ENCODE measurements around the gene LTO1. TPM values are rescaled to one million over a fixed set of nuclear protein-coding genes. Genes with fewer than 3 reads are reported as not detected.

Gene LTO1
- total and polyA plus RNA-seq, 4 donors = 12.4 to 27.5 (median 19.4) TPM

GRCh38 chr11:69666261-69666660 is 8.9 kb downstream of the LTO1 start:
- no peak for TF ChIP-seq CTCF (IDR thresholded peaks at IDR 0.05; ENCODE audit: control extremely low read depth, extremely low read depth)
- peaks cover 0 to 41% (median 14%) of the 10 kb centered on the region in 4 donors for H3K36me3 ChIP-seq (ENCODE audit: control insufficient read depth in 4 of 4, insufficient read depth in 4 of 4, low read length in 4 of 4)

GRCh38 chr11:69665669-69666068 is 9.5 kb downstream of the LTO1 start:
- no peak overlapping the region for H3K4me3 ChIP-seq
- H3K9ac ChIP-seq (ENCODE audit: insufficient read depth in 1 of 2, low read length in 2 of 2) = no peak overlapping the region
- TF ChIP-seq CTCF (IDR thresholded peaks at IDR 0.05; ENCODE audit: control extremely low read depth, extremely low read depth) = no peak
- peaks cover 0 to 44% (median 13%) of the 10 kb centered on the region in 4 donors for H3K36me3 ChIP-seq (ENCODE audit: control insufficient read depth in 4 of 4, insufficient read depth in 4 of 4, low read length in 4 of 4)
- DNase-seq = no peak
- no peak for ATAC-seq (ENCODE audit: insufficient read depth, low FRiP score)
- H3K9me3 ChIP-seq (ENCODE audit: control insufficient read depth in 4 of 4, insufficient read depth in 3 of 4, low read length in 3 of 4) = no peaks in the 10 kb centered on the region
- H3K27me3 ChIP-seq (ENCODE audit: control insufficient read depth in 3 of 3, insufficient read depth in 3 of 3, low read length in 2 of 3) = no peaks in the 10 kb centered on the region
- peaks cover 0 to 9% (median 0%) of the 10 kb centered on the region in 5 donors for H3K4me1 ChIP-seq (ENCODE audit: control insufficient read depth in 5 of 5, insufficient read depth in 5 of 5, low read length in 5 of 5)
- no peak overlapping the region for H3K27ac ChIP-seq (ENCODE audit: low read depth in 1 of 2, low read length in 1 of 2)
- WGBS, 2 donors = 95 to 96% methylated on average over 11 of the region's 11 CpGs

More at GRCh38 chr11:69666261-69666660, 8.9 kb downstream of the LTO1 start:
- 94 to 96% methylated on average over 14 of the region's 14 CpGs for WGBS, 2 donors
- H3K9ac ChIP-seq (ENCODE audit: insufficient read depth in 1 of 2, low read length in 2 of 2) = no peak overlapping the region
- no peak overlapping the region for H3K4me3 ChIP-seq
- ATAC-seq (ENCODE audit: insufficient read depth, low FRiP score) = no peak
- no peaks in the 10 kb centered on the region for H3K9me3 ChIP-seq (ENCODE audit: control insufficient read depth in 4 of 4, insufficient read depth in 3 of 4, low read length in 3 of 4)
- no peaks in the 10 kb centered on the region for H3K27me3 ChIP-seq (ENCODE audit: control insufficient read depth in 3 of 3, insufficient read depth in 3 of 3, low read length in 2 of 3)
- DNase-seq = no peak
- no peak overlapping the region for H3K27ac ChIP-seq (ENCODE audit: low read depth in 1 of 2, low read length in 1 of 2)
- H3K4me1 ChIP-seq (ENCODE audit: control insufficient read depth in 5 of 5, insufficient read depth in 5 of 5, low read length in 5 of 5) = peaks cover 0 to 9% (median 0%) of the 10 kb centered on the region in 5 donors

- H3K27ac ChIP-seq (ENCODE audit: low read depth in 1 of 2, low read length in 1 of 2) = no peak overlapping the region
- ATAC-seq (ENCODE audit: insufficient read depth, low FRiP score) = no peak
- no peaks in the 10 kb centered on the region for H3K27me3 ChIP-seq (ENCODE audit: control insufficient read depth in 3 of 3, insufficient read depth in 3 of 3, low read length in 2 of 3)
- peaks cover 0 to 2% (median 0%) of the 10 kb centered on the region in 5 donors for H3K4me1 ChIP-seq (ENCODE audit: control insufficient read depth in 5 of 5, insufficient read depth in 5 of 5, low read length in 5 of 5)
- H3K4me3 ChIP-seq = no peak overlapping the region
- DNase-seq = no peak
- H3K36me3 ChIP-seq (ENCODE audit: control insufficient read depth in 4 of 4, insufficient read depth in 4 of 4, low read length in 4 of 4) = peaks cover 0 to 44% (median 13%) of the 10 kb centered on the region in 4 donors
- 91 to 95% methylated on average over 8 of the region's 8 CpGs for WGBS, 2 donors
- no peak overlapping the region for H3K9ac ChIP-seq (ENCODE audit: insufficient read depth in 1 of 2, low read length in 2 of 2)
- TF ChIP-seq CTCF (IDR thresholded peaks at IDR 0.05; ENCODE audit: control extremely low read depth, extremely low read depth) = no peak
- H3K9me3 ChIP-seq (ENCODE audit: control insufficient read depth in 4 of 4, insufficient read depth in 3 of 4, low read length in 3 of 4) = no peaks in the 10 kb centered on the region
Measured at GRCh38 chr11:69664901-69665300, 10.3 kb downstream of the LTO1 start.
